GM18517 (cell line): Measurements from ENCODE around the gene HSD11B2.

Source experiments
- ATAC-seq: cut with Tn5 transposase; IDR thresholded peaks from one replicate; pipeline ENCODE4 v1.9.1; 2021; ENCODE audit warnings: mild to moderate bottlenecking, moderate library complexity; ENCODE audit not compliant: unreplicated experiment

HSD11B2 gene

GRCh38 chr16:67448580-67448979 lies 17.7 kb downstream of the HSD11B2 start:
- no peak for ATAC-seq

DNA sequence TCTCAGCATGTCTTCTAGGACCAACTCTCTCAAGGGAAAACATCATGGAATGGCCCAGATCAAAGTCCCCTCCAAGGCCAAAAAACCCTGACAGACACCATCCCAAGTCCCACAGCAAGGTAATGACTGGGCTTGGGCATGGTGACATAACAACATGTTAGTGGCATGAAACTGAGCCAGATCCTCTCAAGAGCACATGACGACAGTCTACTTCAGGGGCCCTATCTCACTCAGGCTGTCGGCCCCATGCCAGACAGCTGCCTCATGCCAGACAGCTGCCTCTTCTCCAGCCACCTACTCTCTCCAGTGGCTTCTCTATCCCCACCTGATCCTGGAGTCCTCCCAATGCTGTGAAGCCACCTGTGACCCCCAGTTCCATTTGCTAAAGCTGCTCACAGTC lies 18.4 kb downstream of the HSD11B2 start:
- ATAC-seq: no peak

- no peak for ATAC-seq
These were observed 18.8 kb downstream of the HSD11B2 start for GRCh38 chr16:67449739-67450138.

DNA sequence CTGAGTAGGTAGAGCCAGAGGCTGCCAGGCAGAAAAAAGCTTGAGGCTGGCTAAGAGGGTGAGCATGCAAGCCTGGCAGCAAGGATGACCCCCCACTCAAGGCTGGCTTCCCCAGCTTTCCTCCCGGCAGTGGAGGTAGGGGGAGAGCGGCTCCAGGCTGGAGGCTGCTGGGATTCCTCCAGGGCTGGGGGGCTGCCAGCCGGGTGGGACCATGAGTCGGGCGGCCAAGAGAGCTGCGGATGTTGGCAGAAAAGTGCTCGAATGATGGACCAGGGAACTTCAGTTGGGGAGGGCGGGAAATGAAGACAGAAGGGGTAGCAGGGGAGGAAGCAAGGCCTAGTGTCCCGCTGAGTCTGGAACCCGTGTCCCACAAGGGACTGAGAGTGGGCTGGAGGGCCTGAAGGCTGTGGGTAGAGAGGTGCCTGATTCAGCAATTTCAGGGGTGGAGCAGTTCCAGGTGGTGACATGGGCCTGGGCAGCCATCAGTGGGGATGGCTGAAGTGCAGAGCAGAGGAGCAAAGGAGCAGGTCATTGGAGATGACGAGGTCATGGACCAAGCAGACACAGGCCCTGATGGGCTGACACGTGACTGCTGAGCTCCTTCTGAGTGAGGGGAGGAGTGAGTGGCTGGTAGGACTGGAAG lies 20.3 kb downstream of the HSD11B2 start:
- ATAC-seq: no peak

DNA sequence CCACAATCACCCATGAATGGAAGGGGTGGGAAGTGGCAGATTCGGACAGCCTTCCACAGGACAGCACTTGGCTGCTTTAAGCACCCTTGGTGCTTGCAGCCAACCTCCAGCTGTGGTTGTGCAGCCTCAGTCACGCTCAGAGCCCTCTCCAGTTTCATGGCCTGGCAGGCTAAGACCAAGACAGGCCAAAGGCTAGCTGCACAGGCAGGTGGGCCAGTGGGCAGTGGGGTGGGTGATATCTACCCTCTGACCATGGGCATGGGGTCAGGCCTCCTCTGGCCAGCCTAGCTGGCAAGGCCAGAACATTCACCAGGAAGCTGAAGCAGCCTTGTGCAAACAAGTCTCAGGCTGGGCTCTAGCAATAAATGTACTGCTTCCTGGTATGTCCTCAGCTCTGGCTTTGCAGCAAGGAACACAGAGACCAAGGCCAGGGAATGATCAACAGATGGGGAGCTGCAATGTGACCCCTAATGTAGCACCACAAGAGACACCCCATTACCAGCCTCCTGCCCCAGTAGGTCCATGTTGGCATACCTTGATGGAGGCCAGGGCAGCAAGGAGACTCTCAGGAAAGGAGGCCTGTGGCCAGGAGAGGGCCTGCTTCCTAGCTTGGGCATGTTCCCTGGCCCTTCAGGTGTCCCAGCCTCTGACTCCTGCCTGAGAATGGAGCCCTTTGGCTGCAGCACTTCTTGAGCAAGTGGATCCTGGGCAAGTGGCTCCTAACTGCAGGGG lies 20.9 kb downstream of the HSD11B2 start:
- no peak for ATAC-seq

DNA sequence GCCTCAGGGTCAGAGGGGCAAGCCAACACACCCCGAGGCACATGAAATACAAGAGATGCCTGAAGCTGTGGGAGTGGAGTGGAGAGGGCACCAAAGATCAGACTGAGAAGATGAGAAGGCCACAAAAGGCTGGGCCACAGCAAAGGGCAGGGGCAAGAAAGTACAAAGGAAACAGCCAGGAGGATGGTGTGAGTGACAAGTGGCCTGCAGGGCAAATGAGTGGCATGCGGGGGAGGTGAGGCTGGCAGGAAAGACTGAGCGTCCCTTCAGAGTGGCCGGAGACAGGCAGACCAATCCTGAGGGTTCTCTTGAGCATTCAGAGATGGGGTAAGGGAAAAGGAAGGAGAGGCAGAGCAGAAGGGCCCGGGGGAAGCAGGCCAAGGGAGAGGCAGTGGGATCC lies 23.2 kb downstream of the HSD11B2 start:
- ATAC-seq: no peak

DNA sequence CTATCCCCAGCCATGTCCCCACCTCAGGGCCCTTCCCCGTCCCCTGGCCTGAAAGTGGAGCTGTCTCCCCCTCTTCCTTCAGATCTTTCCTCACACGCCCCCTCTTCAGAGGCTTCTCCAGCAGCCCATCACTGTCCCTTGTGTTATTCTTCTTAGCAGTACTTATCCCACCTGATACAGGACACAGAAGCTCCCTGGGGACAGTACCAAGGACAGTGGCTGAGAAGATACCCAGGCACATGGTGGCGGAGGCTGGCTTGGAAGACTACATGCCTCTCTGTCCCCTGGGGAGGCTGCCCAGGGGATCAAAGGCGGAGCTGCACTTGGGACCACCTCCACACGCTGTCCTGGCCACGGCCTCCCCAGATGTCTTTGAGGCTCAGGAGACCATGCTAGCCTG lies 23.9 kb downstream of the HSD11B2 start:
- ATAC-seq: no peak

GRCh38 chr16:67456391-67457081 lies 25.6 kb downstream of the HSD11B2 start:
- ATAC-seq: no peak

- ATAC-seq: no peak
These were observed 26.7 kb downstream of the HSD11B2 start for GRCh38 chr16:67457611-67458010.

DNA sequence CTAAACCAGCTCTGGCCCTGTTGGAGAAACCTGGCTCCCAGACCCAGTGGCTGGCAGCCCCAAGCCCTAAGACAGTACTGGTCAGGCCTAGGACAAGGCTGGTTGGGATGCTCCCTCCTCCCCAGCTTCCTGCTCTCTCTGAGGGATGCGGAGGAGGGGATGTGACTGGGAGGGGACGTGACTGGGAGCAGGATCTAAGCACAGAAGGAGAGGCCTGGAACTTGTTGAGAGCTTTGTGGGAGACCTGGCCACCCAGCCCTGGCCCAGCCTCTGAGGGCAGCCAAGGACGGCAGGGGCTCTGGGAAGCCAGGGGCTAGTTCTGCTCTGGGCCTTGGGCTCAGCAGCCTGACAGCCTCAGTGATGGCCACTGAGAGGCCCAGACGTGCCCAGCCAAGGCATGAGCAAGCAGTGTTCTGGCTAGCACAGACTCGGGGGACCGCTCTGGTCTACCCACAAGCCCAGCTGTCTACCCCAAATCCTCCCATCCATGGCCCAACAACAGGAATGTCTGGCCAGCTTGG lies 27.3 kb downstream of the HSD11B2 start:
- no peak for ATAC-seq

GRCh38 chr16:67459066-67459860 lies 28.3 kb downstream of the HSD11B2 start:
- ATAC-seq: no peak

DNA sequence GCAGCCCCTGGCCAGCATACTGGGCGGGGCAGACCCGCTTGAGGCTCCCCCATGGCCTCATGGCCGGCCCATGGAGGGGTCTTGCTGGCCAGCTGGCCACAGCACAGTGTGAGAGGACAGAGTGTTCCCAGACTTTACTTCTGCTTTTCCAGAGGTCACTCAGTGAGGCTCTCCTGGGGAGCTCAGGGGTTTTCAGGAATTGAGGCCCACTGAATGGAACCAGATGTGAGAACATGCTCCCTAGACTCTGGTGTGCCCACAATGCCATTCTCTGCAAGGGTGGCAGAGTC lies 28.9 kb downstream of the HSD11B2 start:
- ATAC-seq: no peak

- ATAC-seq: no peak
These were observed 29.2 kb downstream of the HSD11B2 start for GRCh38 chr16:67460168-67460567.

DNA sequence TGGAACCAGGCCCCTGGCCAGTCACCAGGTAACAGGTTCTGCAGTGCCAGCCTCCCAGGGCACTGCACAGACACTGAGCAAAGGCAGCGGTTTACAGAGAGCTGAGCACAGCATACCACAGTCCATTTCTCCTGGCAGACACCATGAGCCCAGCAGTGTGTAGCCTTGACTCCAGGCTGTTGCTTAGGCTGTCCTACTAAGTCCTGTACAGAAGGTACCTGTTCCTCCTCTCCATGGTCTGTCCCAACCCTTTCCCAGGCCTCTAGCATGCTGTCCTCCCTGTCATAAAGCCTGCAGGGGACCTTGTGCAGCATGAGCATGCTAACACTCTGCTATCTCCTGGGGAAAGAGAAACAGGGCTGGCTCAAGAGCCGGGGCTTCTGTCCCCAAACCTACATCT lies 30.0 kb downstream of the HSD11B2 start:
- no peak for ATAC-seq

- ATAC-seq: no peak
These were observed 30.8 kb downstream of the HSD11B2 start for GRCh38 chr16:67461600-67462278.

DNA sequence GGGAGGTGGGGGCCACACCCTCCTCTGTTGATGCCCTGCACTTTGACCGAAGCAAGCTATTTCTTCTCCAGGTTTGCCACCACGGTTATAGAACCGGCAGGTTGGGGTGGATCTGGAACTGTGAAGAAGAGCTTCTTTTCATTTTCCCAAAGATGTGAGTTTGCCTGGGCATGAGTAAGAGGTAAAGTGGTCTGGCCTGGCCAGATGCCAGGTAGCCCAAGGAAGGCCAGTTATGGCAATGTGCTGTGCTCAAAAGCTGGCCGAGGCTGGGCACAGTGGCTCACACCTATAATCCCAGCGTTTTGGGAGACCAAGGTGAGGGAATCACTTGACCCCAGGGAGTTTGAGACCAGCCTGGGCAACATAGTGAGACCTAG lies 31.3 kb downstream of the HSD11B2 start:
- ATAC-seq: no peak

DNA sequence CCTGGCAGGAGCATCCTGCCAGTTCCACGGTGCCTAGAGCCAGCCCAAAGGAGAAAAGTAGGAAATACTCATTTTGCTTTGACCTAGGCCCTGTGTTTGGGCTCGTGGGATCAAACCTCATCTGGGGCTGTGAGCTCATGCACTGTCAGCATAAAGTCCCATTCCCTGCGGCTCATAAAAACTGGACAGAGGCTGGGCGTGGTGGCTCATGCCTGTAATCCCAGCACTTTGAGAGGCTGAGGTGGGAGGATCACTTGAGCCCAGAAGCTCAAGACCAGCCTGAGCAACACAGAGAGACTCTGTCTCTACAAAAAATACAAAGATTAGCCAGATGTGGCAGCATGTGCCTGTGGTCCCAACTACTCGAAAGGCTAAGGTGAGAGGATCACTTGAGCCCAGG lies 32.1 kb downstream of the HSD11B2 start:
- ATAC-seq: no peak

GRCh38 chr16:67463691-67464090 lies 32.8 kb downstream of the HSD11B2 start:
- no peak for ATAC-seq

DNA sequence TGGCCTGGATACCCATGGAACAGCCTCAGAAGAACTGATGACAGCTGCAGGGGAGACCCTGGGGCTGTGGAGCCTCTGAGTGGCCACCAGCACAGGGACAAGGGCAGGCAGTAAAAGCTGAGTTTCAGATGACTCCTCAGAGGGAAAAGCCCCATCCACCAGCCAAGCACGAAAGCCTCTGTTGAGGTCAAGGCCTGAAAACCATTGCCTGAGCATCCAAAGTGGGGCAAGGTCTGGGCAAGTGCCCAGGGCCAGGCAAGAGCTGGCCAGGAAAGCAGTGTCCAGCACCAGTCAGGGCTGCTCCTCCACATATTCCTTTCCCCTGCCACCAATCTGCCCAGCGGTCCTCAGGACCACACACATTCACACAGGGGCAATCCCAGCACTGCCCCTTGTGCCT lies 33.6 kb downstream of the HSD11B2 start:
- no peak for ATAC-seq

DNA sequence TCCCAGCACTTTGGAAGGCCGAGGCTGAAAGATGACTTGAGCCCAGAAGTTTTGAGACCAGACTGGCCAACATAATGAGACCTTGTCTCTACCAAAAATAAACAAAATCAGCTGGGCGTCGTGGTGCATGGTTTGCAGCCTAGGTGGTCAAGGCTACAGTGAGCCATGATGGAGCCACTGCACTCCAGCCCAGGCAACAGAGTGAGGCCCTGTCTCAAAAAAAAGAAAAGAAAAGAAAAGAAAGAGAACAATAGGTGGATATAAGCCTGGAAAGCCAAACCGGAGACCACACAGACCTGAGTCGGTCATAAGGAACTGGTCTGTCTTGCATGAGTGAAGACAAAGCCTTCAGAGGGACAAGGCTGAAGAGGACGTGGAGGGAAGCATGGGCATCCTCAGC lies 35.7 kb downstream of the HSD11B2 start:
- no peak for ATAC-seq

GRCh38 chr16:67468731-67469130 lies 37.8 kb downstream of the HSD11B2 start:
- no peak for ATAC-seq
